Natural killer cell (primary cell): ENCODE data around the gene PRXL2B. TPM values are rescaled to one million over a fixed set of nuclear protein-coding genes. Genes with fewer than 3 reads are reported as not detected.

Experiments used
- ATAC-seq, 3 donors: fragments of 150-1000 bp in 2 of 3; fragments of 200-7000 bp in 1 of 3; cut with Tn5 transposase; 1 replicate in 1 of 3; 2 replicates in 2 of 3; pipeline ENCODE4 v1.10.0; 2021; ENCODE audit warnings: mild to moderate bottlenecking in 2 of 3, moderate library complexity in 2 of 3
- DNase-seq, 2 donors: peaks; one replicate each; pipeline versions ENCODE4 v3.0.0 to v3.0.0-alpha.2; 2013 to 2021; ENCODE audit warnings: mixed read lengths in 1 of 2
- H3K27ac ChIP-seq: one replicate; pipeline ENCODE4 v1.5.1; 2013; ENCODE audit warnings: mild to moderate bottlenecking, low read length
- H3K27me3 ChIP-seq: one replicate; pipeline ENCODE4 v1.6.1; 2013; ENCODE audit warnings: low read length; ENCODE audit not compliant: control insufficient read depth, insufficient read depth
- H3K36me3 ChIP-seq: one replicate; pipeline ENCODE4 v1.6.1; 2013; ENCODE audit warnings: low read length; ENCODE audit not compliant: control insufficient read depth, insufficient read depth
- H3K4me1 ChIP-seq: one replicate; pipeline ENCODE4 v1.6.1; 2013; ENCODE audit warnings: low read length; ENCODE audit not compliant: control insufficient read depth, insufficient read depth
- H3K4me3 ChIP-seq: one replicate; pipeline ENCODE4 v1.5.1; 2013; ENCODE audit warnings: low read length
- H3K9me3 ChIP-seq: one replicate; pipeline ENCODE4 v1.6.1; 2013; ENCODE audit warnings: low read length; ENCODE audit not compliant: control insufficient read depth, insufficient read depth
- H3K27ac Mint-ChIP-seq, 2 donors: one replicate each; pipeline ENCODE4 v1.8.0; 2022; ENCODE audit warnings: mild to moderate bottlenecking in 2 of 2, mixed read lengths in 2 of 2, moderate library complexity in 1 of 2
- H3K27me3 Mint-ChIP-seq, 2 donors: one replicate each; pipeline ENCODE4 v1.8.0; 2022; ENCODE audit warnings: low read depth in 2 of 2, mixed read lengths in 2 of 2
- H3K36me3 Mint-ChIP-seq: one replicate; pipeline ENCODE4 v1.8.0; 2022; ENCODE audit warnings: mixed read lengths
- H3K4me1 Mint-ChIP-seq, 2 donors: one replicate each; pipeline ENCODE4 v1.8.0; 2022; ENCODE audit warnings: mixed read lengths in 2 of 2
- H3K4me3 Mint-ChIP-seq: one replicate; pipeline ENCODE4 v1.8.0; 2022; ENCODE audit warnings: mild to moderate bottlenecking, moderate library complexity, mixed read lengths
- H3K9me3 Mint-ChIP-seq, 2 donors: one replicate each; pipeline ENCODE4 v1.8.0; 2022; ENCODE audit warnings: mixed read lengths in 2 of 2
- CTCF ChIP-seq: fragments of 200-600 bp; IDR thresholded peaks from one replicate; pipeline ENCODE4 v1.8.0; 2022; ENCODE audit warnings: antibody characterized with exemption
- WGBS: methylation state at CpG from one replicate; pipeline ENCODE4 v1.1.7; 2013; ENCODE audit warnings: missing lambda C conversion rate; ENCODE audit not compliant: insufficient coverage; 5-methylcytosine and 5-hydroxymethylcytosine counted together
- intact Hi-C: fragments of 100-400 bp; cut with micrococcal nuclease; formaldehyde crosslinking; loops from one replicate; pipeline ENCODE4 v1.14.2; 2022
- total RNA-seq, 4 donors: library from RNA; stranded (reverse); fragments of 120-200 nt in 1 of 4; gene quantifications; one replicate each; pipeline versions ENCODE4 v1.2.3 to v1.2.4, GENCODE V29; 2013 to 2022

PRXL2B gene
- total RNA-seq, 3 donors from 2014 or later (not counting 1 experiment from before 2014, with no cell fraction given), result 11.3 to 15.1 (median 11.6) TPM

GRCh38 chr1:2590233-2591141, 3.9 kb downstream of the PRXL2B start:
- Mint-ChIP-seq H3K4me1 (peaks cover 2 to 16% of the 10 kb centered on the region in 2 donors), H3K27ac (no peak overlapping the region), H3K9me3 (no peaks in the 10 kb centered on the region), H3K4me3 (no peak overlapping the region), H3K36me3 (no peaks in the 10 kb centered on the region), H3K27me3 (no peaks in the 10 kb centered on the region)
- Histone ChIP-seq H3K27me3 (no peaks in the 10 kb centered on the region), H3K4me1 (peaks cover 15% of the 10 kb centered on the region), H3K36me3 (peaks cover 6% of the 10 kb centered on the region), H3K4me3 (no peak overlapping the region), H3K9me3 (no peaks in the 10 kb centered on the region), H3K27ac (no peak overlapping the region)
- ATAC-seq, result no peak
- WGBS, result 95% methylated on average over 31 of the region's 31 CpGs
- no peak for DNase-seq
- intact Hi-C loops, result no loop called here
- TF ChIP-seq CTCF, result no peak

GRCh38 chr1:2591233-2591580, 4.6 kb downstream of the PRXL2B start:
- H3K9me3 Mint-ChIP-seq, result no peaks in the 10 kb centered on the region
- peaks cover 10% of the 10 kb centered on the region for H3K4me1 ChIP-seq
- H3K27ac Mint-ChIP-seq, result no peak overlapping the region
- no peak for ATAC-seq
- H3K36me3 Mint-ChIP-seq, result no peaks in the 10 kb centered on the region
- H3K9me3 ChIP-seq, result no peaks in the 10 kb centered on the region
- H3K27me3 Mint-ChIP-seq, result no peaks in the 10 kb centered on the region
- H3K4me3 Mint-ChIP-seq, result no peak overlapping the region
- H3K27ac ChIP-seq, result no peak overlapping the region
- H3K4me1 Mint-ChIP-seq, result peaks cover 0 to 12% of the 10 kb centered on the region in 2 donors
- no peak for DNase-seq
- WGBS, result 97% methylated on average over 5 of the region's 5 CpGs
- no peak overlapping the region for H3K4me3 ChIP-seq
- H3K36me3 ChIP-seq, result peaks cover 6% of the 10 kb centered on the region
- intact Hi-C loops, result no loop called here
- TF ChIP-seq CTCF, result no peak
- H3K27me3 ChIP-seq, result no peaks in the 10 kb centered on the region

- H3K4me1 Mint-ChIP-seq, result peaks cover 0 to 9% of the 10 kb centered on the region in 2 donors
- 95% methylated on average over 8 of the region's 12 CpGs for WGBS
These were observed 5.1 kb downstream of the PRXL2B start for GRCh38 chr1:2591581-2592261.

More at GRCh38 chr1:2591581-2592261, 5.1 kb downstream of the PRXL2B start:
- H3K4me3 ChIP-seq, result no peak overlapping the region
- peaks cover 6% of the 10 kb centered on the region for H3K36me3 ChIP-seq
- H3K27me3 ChIP-seq, result no peaks in the 10 kb centered on the region
- no peak overlapping the region for H3K4me3 Mint-ChIP-seq
- H3K9me3 ChIP-seq, result no peaks in the 10 kb centered on the region
- ATAC-seq (no peak), DNase-seq (no peak)
- H3K4me1 ChIP-seq, result peaks cover 10% of the 10 kb centered on the region
- no peaks in the 10 kb centered on the region for H3K36me3 Mint-ChIP-seq
- H3K27me3 Mint-ChIP-seq, result no peaks in the 10 kb centered on the region
- no peak overlapping the region for H3K27ac Mint-ChIP-seq
- no peak for TF ChIP-seq CTCF
- intact Hi-C loops, result no loop called here
- no peaks in the 10 kb centered on the region for H3K9me3 Mint-ChIP-seq
- no peak overlapping the region for H3K27ac ChIP-seq
